DND-41 (cell line): ENCODE results near the gene NDUFB11.
A peak's percentile ranks its signal among the peaks of the same experiment; 100 is the strongest.
"Not testable (repeated sequence)": the region's sequence is repeated elsewhere in the genome, so short reads cannot be mapped to it uniquely, and the experiment has no call there.

Experiments used
- ATAC-seq: fragments of 200-7000 bp; cut with Tn5 transposase; 3 replicates; pipeline ENCODE4 v1.9.1; 2021; ENCODE audit warnings: low read depth; ENCODE audit not compliant: insufficient read depth
- DNase-seq: peaks from one replicate; pipeline ENCODE4 v3.0.0-alpha.2; 2020
- H2AFZ ChIP-seq: 2 replicates; pipeline ENCODE4 v1.6.0; 2012; ENCODE audit warnings: low read depth, low read length
- H3K27ac ChIP-seq: 2 replicates; pipeline ENCODE4 v1.5.1; 2012; ENCODE audit warnings: low read length, inconsistent platforms
- H3K27me3 ChIP-seq: fragments of 200-600 bp; sonication (generic); 2 replicates; pipeline ENCODE4 v1.6.0; 2012; ENCODE audit warnings: low read length, mild to moderate bottlenecking, inconsistent platforms; ENCODE audit not compliant: insufficient read depth, poor library complexity
- H3K36me3 ChIP-seq: 2 replicates; pipeline ENCODE4 v1.5.1; 2012; ENCODE audit warnings: low read length, inconsistent platforms; ENCODE audit not compliant: insufficient read depth
- H3K4me1 ChIP-seq: 2 replicates; pipeline ENCODE4 v1.5.1; 2012; ENCODE audit warnings: mild to moderate bottlenecking, low read length; ENCODE audit not compliant: insufficient read depth
- H3K4me2 ChIP-seq: 2 replicates; pipeline ENCODE4 v1.6.0; 2012; ENCODE audit warnings: mild to moderate bottlenecking, moderate library complexity, low read length, inconsistent platforms; ENCODE audit not compliant: insufficient read depth
- H3K4me3 ChIP-seq, 2 experiments: fragments of 200-600 bp in 1 of 2; shearing (Covaris generic) in 1 of 2; 2 replicates each; pipeline ENCODE4 v1.5.1; 2012 to 2016; ENCODE audit warnings: inconsistent platforms in 2 of 2, low read length in 2 of 2, mild to moderate bottlenecking in 2 of 2, low read depth in 1 of 2, moderate library complexity in 1 of 2
- H3K79me2 ChIP-seq: 2 replicates; pipeline ENCODE4 v1.6.0; 2012; ENCODE audit warnings: low read length, inconsistent platforms; ENCODE audit not compliant: insufficient read depth
- H3K9ac ChIP-seq: 2 replicates; pipeline ENCODE4 v1.6.0; 2012; ENCODE audit warnings: low read depth, mild to moderate bottlenecking, inconsistent platforms, low read length, moderate library complexity
- H3K9me3 ChIP-seq: 2 replicates; pipeline ENCODE4 v1.5.1; 2012; ENCODE audit warnings: low read length, moderate library complexity, mild to moderate bottlenecking, inconsistent platforms; ENCODE audit not compliant: insufficient read depth, severe bottlenecking
- H4K20me1 ChIP-seq: 2 replicates; pipeline ENCODE4 v1.6.0; 2012; ENCODE audit warnings: low read length; ENCODE audit not compliant: insufficient read depth
- EZH2 ChIP-seq: IDR thresholded peaks from 3 replicates; pipeline ENCODE4 v1.6.1; 2012; ENCODE audit warnings: borderline replicate concordance, low read depth, mild to moderate bottlenecking, moderate library complexity, low read length, inconsistent platforms; ENCODE audit not compliant: severe bottlenecking
- TF ChIP-seq, protein P1 (sequence below): IDR thresholded peaks from 2 replicates; pipeline ENCODE4 v1.5.1; 2012; ENCODE audit warnings: borderline replicate concordance, low read length, moderate library complexity, mild to moderate bottlenecking; ENCODE audit not compliant: poor library complexity, severe bottlenecking; ENCODE audit errors: extremely low read depth

NDUFB11 gene

DNA sequence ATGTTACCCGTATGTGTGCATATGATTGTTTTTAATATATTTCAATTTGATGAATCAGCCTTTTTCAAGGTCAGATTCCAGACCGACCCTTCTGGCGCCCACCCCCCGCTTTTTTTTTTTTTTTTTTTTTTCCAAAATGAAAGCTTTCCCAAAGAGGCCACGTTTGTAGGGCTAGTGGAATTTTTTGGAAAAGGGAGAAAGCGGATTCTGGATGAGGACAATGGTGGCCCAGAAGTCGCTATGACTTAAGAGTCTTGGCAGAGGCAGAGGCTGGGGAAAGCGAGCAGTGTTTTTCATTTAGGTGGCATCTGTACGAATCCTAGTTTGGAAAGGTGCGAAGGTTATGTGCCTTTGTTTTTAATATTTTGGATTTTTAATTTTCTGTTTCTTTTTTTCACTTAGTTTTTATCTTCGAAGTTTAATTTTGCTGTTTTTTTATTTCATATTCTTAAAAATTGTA lies 14.6 kb downstream of the NDUFB11 start:
- TF ChIP-seq EZH2: no peak
- TF ChIP-seq, protein P1, sequence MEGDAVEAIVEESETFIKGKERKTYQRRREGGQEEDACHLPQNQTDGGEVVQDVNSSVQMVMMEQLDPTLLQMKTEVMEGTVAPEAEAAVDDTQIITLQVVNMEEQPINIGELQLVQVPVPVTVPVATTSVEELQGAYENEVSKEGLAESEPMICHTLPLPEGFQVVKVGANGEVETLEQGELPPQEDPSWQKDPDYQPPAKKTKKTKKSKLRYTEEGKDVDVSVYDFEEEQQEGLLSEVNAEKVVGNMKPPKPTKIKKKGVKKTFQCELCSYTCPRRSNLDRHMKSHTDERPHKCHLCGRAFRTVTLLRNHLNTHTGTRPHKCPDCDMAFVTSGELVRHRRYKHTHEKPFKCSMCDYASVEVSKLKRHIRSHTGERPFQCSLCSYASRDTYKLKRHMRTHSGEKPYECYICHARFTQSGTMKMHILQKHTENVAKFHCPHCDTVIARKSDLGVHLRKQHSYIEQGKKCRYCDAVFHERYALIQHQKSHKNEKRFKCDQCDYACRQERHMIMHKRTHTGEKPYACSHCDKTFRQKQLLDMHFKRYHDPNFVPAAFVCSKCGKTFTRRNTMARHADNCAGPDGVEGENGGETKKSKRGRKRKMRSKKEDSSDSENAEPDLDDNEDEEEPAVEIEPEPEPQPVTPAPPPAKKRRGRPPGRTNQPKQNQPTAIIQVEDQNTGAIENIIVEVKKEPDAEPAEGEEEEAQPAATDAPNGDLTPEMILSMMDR: no peak
- Histone ChIP-seq H3K9me3 (no peaks in the 10 kb centered on the region), H3K4me2 (peak overlapping the region; percentile 73), H3K79me2 (peaks cover 11% of the 10 kb centered on the region), H3K4me3 (peak overlapping the region; percentile 58 to 86; a peak in 3 of 4 replicates), H3K27me3 (no peaks in the 10 kb centered on the region), H4K20me1 (no peaks in the 10 kb centered on the region), H3K27ac (peak overlapping the region; percentile 54; the same call in 1 of the 2 replicates), H3K36me3 (no peaks in the 10 kb centered on the region), H3K4me1 (peaks cover 15% of the 10 kb centered on the region), H2AFZ (peak overlapping the region; percentile 86; the same call in 1 of the 2 replicates), H3K9ac (peak overlapping the region; percentile 59)
- no peak for ATAC-seq
- DNase-seq: no peak

GRCh38 chrX:47129157-47129898 lies 15.2 kb downstream of the NDUFB11 start:
- Histone ChIP-seq H3K36me3 (no peaks in the 10 kb centered on the region), H3K79me2 (peaks cover 11% of the 10 kb centered on the region), H3K27me3 (no peaks in the 10 kb centered on the region), H4K20me1 (no peaks in the 10 kb centered on the region), H3K9me3 (no peaks in the 10 kb centered on the region), H3K4me3 (peak overlapping the region; percentile 58 to 86), H3K27ac (peak overlapping the region; percentile 81), H3K9ac (peak overlapping the region; percentile 59), H3K4me1 (peaks cover 15% of the 10 kb centered on the region), H3K4me2 (peak overlapping the region; percentile 73), H2AFZ (peak overlapping the region; percentile 86)
- DNase-seq (peak; percentile 95), ATAC-seq (peak; percentile 99)
- TF ChIP-seq EZH2: no peak
- TF ChIP-seq, protein P1: no peak

DNA sequence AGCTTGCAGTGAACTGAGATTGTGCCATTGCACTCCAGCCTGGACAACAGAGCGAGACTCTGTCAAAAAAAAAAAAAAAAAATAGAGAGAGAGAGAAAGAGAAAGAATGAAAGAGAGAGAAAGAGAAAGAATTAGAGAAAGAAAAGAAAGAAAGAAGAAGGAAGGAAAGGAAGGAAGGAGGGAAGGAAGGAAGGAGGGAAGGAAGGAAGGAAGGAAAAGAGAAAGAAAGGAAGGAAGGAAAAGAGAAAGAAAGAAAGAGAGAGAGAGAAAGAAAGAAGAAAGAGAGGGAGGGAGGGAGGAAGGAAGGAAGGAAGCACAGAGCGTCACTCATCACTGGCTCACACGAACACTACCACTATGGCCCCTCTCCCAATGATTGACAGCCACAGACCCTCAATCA lies 20.0 kb downstream of the NDUFB11 start:
- not testable (repeated sequence) for H3K4me3 ChIP-seq, H3K79me2 ChIP-seq, ATAC-seq, H3K9me3 ChIP-seq, H3K36me3 ChIP-seq, H2AFZ ChIP-seq, H3K27ac ChIP-seq, H3K4me1 ChIP-seq, H3K9ac ChIP-seq, H4K20me1 ChIP-seq, H3K27me3 ChIP-seq, H3K4me2 ChIP-seq, DNase-seq

GRCh38 chrX:47116551-47117110 lies 27.9 kb downstream of the NDUFB11 start:
- not testable (repeated sequence) for H3K27me3 ChIP-seq, H3K79me2 ChIP-seq, H3K4me1 ChIP-seq, DNase-seq, H3K9ac ChIP-seq, H4K20me1 ChIP-seq, H3K9me3 ChIP-seq, H3K4me3 ChIP-seq, H3K4me2 ChIP-seq, H3K36me3 ChIP-seq, ATAC-seq, H2AFZ ChIP-seq, H3K27ac ChIP-seq
